Mucosa of rectum (tissue), 2 donors: ENCODE data around the gene ACVR1.
"Not testable (repeated sequence)": the region's sequence is repeated elsewhere in the genome, so short reads cannot be mapped to it uniquely, and the experiment has no call there.

Experiments
- H3K27ac ChIP-seq, 2 donors: one replicate each; pipeline ENCODE4 v1.7.0; 2013; ENCODE audit warnings: inconsistent platforms in 2 of 2, low read depth in 2 of 2, low read length in 2 of 2
- H3K27me3 ChIP-seq, 2 donors: one replicate each; pipeline ENCODE4 v1.7.0; 2013; ENCODE audit warnings: low read length in 2 of 2; ENCODE audit not compliant: control insufficient read depth in 2 of 2, insufficient read depth in 2 of 2
- H3K36me3 ChIP-seq, 2 donors: one replicate each; pipeline ENCODE4 v1.7.0; 2013; ENCODE audit warnings: low read length in 2 of 2; ENCODE audit not compliant: control insufficient read depth in 2 of 2, insufficient read depth in 2 of 2
- H3K4me1 ChIP-seq, 2 donors: one replicate each; pipeline ENCODE4 v1.7.0; 2013; ENCODE audit warnings: low read length in 2 of 2, mild to moderate bottlenecking in 1 of 2; ENCODE audit not compliant: control insufficient read depth in 2 of 2, insufficient read depth in 2 of 2
- H3K4me3 ChIP-seq, 2 donors: one replicate each; pipeline ENCODE4 v1.7.0; 2013; ENCODE audit warnings: low read length in 2 of 2
- H3K9ac ChIP-seq, 2 donors: one replicate each; pipeline ENCODE4 v1.7.0; 2013; ENCODE audit warnings: low read length in 2 of 2, low read depth in 1 of 2, mild to moderate bottlenecking in 1 of 2
- H3K9me3 ChIP-seq, 2 donors: one replicate each; pipeline ENCODE4 v1.7.0; 2013; ENCODE audit warnings: low read length in 2 of 2; ENCODE audit not compliant: control insufficient read depth in 2 of 2
- donor health status: healthy.
- donor health status: Normal muscosa, but diverticular disease.

ACVR1 gene

GRCh38 chr2:157831573-157832315, 44.4 kb downstream of the ACVR1 start:
- Histone ChIP-seq H3K36me3 (no peaks in the 10 kb centered on the region), H3K27ac (peak overlapping the region in 1 of 2 donors; percentile 2), H3K4me3 (no peak overlapping the region), H3K4me1 (no peaks in the 10 kb centered on the region), H3K27me3 (no peaks in the 10 kb centered on the region), H3K9me3 (no peaks in the 10 kb centered on the region), H3K9ac (no peak overlapping the region)

GRCh38 chr2:157830696-157831570, 45.2 kb downstream of the ACVR1 start:
- Histone ChIP-seq H3K27ac (peak overlapping the region in 1 of 2 donors; percentile 2), H3K9ac (no peak overlapping the region), H3K4me3 (no peak overlapping the region), H3K27me3 (no peaks in the 10 kb centered on the region), H3K4me1 (no peaks in the 10 kb centered on the region), H3K9me3 (no peaks in the 10 kb centered on the region), H3K36me3 (peaks cover 0 to under 1% of the 10 kb centered on the region in 2 donors)

GRCh38 chr2:157830266-157830665, 45.9 kb downstream of the ACVR1 start:
- Histone ChIP-seq H3K9me3 (no peaks in the 10 kb centered on the region), H3K36me3 (peaks cover 0 to 5% of the 10 kb centered on the region in 2 donors), H3K4me1 (no peaks in the 10 kb centered on the region), H3K27ac (no peak overlapping the region), H3K4me3 (no peak overlapping the region), H3K9ac (no peak overlapping the region), H3K27me3 (no peaks in the 10 kb centered on the region)

- H3K4me1 ChIP-seq, result no peaks in the 10 kb centered on the region
- no peak overlapping the region for H3K9ac ChIP-seq
Measured at GRCh38 chr2:157827377-157827776, 48.8 kb downstream of the ACVR1 start.

DNA sequence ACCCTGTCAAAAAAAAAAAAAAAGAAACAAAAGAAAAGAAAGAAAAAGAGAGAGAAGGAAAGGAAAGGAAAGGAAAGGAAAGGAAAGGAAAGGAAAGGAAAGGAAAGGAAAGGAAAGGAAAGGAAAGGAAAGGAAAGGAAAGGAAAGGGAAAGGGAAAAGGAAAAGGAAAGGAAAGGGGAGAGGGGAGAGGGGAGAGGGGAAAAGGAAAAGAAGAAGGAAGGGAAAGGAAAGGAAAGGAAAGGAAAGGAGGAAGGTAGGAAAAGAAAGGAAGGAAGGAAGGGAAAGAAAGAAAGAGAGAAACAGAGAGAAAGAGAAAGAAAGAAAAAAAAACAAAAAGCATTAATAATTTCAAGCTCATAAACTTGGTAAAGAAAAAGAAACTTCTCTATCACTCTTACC, 49.5 kb downstream of the ACVR1 start:
- H3K36me3 ChIP-seq, H3K27ac ChIP-seq, H3K27me3 ChIP-seq, H3K4me1 ChIP-seq, H3K4me3 ChIP-seq, H3K9me3 ChIP-seq, H3K9ac ChIP-seq: not testable (repeated sequence)

More at GRCh38 chr2:157827377-157827776, 48.8 kb downstream of the ACVR1 start:
- Histone ChIP-seq H3K9me3 (no peaks in the 10 kb centered on the region), H3K27me3 (no peaks in the 10 kb centered on the region), H3K36me3 (peaks cover 0 to 5% of the 10 kb centered on the region in 2 donors), H3K4me3 (no peak overlapping the region), H3K27ac (no peak overlapping the region)

DNA sequence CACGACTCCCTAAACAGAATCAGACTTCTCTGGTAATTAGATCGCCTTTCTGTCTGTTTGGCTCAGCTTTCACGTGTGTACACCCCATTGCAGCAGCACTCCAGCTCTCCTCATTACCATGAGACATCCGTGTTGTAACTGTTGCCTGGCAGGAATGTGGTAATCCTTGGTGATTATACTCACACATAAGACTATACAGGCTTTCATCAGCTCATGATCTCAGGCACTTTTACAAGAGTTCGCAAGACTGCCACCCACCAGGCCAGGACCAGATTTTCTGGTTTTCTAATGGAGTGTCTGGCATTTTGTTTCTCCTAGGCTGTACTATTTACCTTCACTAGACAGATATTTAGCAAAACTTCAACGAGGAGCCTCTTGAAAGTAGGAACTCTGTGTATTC, 50.2 kb downstream of the ACVR1 start:
- no peak overlapping the region for H3K4me3 ChIP-seq
- no peaks in the 10 kb centered on the region for H3K27me3 ChIP-seq
- H3K36me3 ChIP-seq, result peaks cover 0 to 5% of the 10 kb centered on the region in 2 donors
- H3K27ac ChIP-seq, result no peak overlapping the region
- H3K9me3 ChIP-seq, result no peaks in the 10 kb centered on the region
- no peak overlapping the region for H3K9ac ChIP-seq
- peaks cover 0 to 4% of the 10 kb centered on the region in 2 donors for H3K4me1 ChIP-seq

GRCh38 chr2:157822993-157823392, 53.1 kb downstream of the ACVR1 start:
- Histone ChIP-seq H3K4me3 (no peak overlapping the region), H3K36me3 (peaks cover 3 to 9% of the 10 kb centered on the region in 2 donors), H3K4me1 (peaks cover 0 to 4% of the 10 kb centered on the region in 2 donors), H3K9me3 (no peaks in the 10 kb centered on the region), H3K9ac (no peak overlapping the region), H3K27ac (no peak overlapping the region), H3K27me3 (no peaks in the 10 kb centered on the region)

- no peaks in the 10 kb centered on the region for H3K9me3 ChIP-seq
- no peak overlapping the region for H3K4me3 ChIP-seq
- H3K27me3 ChIP-seq, result no peaks in the 10 kb centered on the region
- no peak overlapping the region for H3K27ac ChIP-seq
- peaks cover 0 to 4% of the 10 kb centered on the region in 2 donors for H3K4me1 ChIP-seq
- peaks cover 3 to 9% of the 10 kb centered on the region in 2 donors for H3K36me3 ChIP-seq
- no peak overlapping the region for H3K9ac ChIP-seq
Measured at GRCh38 chr2:157822533-157822932, 53.6 kb downstream of the ACVR1 start.

DNA sequence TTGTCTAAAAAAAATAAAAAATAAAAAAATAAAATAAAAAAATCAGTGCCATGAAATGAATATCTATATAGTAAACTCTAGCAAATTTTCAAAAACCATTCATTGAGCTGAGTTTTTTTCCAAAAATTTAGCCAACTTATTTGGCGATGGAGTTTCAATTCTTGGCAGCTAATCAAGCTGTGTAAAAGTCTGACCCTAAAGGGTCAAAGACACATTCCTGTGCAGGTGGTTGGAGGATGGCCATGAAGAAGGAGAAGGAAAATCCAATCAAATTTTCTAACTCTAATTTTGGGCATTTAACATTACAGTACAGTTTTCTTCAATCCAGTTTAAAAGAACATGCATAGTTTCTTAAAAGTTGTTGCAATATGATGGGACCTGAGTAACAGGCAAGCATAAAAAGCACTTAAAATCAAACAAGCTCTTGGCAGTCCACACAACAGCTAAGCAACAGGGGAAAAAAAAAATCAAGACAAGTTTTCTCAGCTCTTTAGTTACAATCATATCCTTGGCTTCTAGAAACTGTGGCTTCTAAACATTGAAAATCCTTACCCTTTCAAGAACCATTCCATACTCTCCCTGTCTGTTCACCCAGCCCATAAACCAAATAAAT, 54.5 kb downstream of the ACVR1 start:
- H3K4me1 ChIP-seq, result peaks cover 0 to 4% of the 10 kb centered on the region in 2 donors
- H3K27me3 ChIP-seq, result no peaks in the 10 kb centered on the region
- no peak overlapping the region for H3K27ac ChIP-seq
- H3K4me3 ChIP-seq, result no peak overlapping the region
- no peaks in the 10 kb centered on the region for H3K9me3 ChIP-seq
- no peak overlapping the region for H3K9ac ChIP-seq
- H3K36me3 ChIP-seq, result peaks cover 6 to 9% of the 10 kb centered on the region in 2 donors

DNA sequence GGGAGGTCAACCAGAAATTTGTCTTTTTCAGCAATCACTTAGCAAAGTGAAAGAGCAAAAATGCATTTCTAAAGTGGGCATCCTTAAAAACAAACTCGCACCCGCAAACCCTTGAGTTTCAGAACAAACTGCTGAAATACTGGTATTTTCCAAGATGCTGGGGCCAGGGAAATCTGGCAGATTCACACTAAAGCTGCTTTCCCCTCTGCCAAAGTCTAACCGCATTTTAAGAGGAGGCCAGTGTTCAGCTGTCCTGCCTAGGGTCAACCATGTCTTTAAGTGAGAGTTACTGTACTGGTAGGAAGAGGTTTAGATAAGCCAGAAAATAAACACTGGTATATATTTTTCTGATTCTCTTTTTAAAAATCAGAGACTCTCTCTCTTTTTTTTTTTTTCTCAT, 55.9 kb downstream of the ACVR1 start:
- Histone ChIP-seq H3K9ac (no peak overlapping the region), H3K4me3 (no peak overlapping the region), H3K9me3 (no peaks in the 10 kb centered on the region), H3K4me1 (peaks cover 0 to 4% of the 10 kb centered on the region in 2 donors), H3K36me3 (peaks cover 4 to 6% of the 10 kb centered on the region in 2 donors), H3K27ac (no peak overlapping the region), H3K27me3 (no peaks in the 10 kb centered on the region)
